Right renal pelvis (tissue), 4 donors: Measurements from ENCODE around the gene DIAPH3. TPM values are rescaled to one million over a fixed set of nuclear protein-coding genes. Genes with fewer than 3 reads are reported as not detected.
A peak's percentile ranks its signal among the peaks of the same experiment; 100 is the strongest.
"Not testable (repeated sequence)": the region's sequence is repeated elsewhere in the genome, so short reads cannot be mapped to it uniquely, and the experiment has no call there.

ENCODE experiments used
- DNase-seq, 4 donors: peaks; one replicate each; pipeline ENCODE4 v3.0.0-alpha.2; 2013; ENCODE audit warnings: low read depth in 4 of 4, low spot score in 3 of 4, missing footprints in 1 of 4
- polyA plus RNA-seq, 4 donors: library from polyadenylated mRNA; unstranded; fragments of 120-200 nt; gene quantifications; one replicate each; pipeline ENCODE4 v1.2.1, GENCODE V29; 2013; ENCODE audit not compliant: insufficient read length in 4 of 4

DIAPH3 gene
- polyA plus RNA-seq, result 10 to 100 TPM; 11.9 to 14.5 (median 12.7) TPM

GRCh38 chr13:60163478-60164233 lies at the start of gene DIAPH3:
DIAPH3 (minus strand) TSS chr13:60163928; CDS start chr13:60163766, 162 bp downstream.
- peak; percentile 88 to 90 (median 90) for DNase-seq

- DNase-seq, result no peak
These were observed 49.6 kb upstream of the DIAPH3 start for GRCh38 chr13:60213236-60213744.

- no peak for DNase-seq
These were observed 47.8 kb upstream of the DIAPH3 start for GRCh38 chr13:60211548-60211947.

GRCh38 chr13:60210510-60211330 lies 47.0 kb upstream of the DIAPH3 start:
- DNase-seq, result no peak

GRCh38 chr13:60205499-60205898 lies 41.8 kb upstream of the DIAPH3 start:
- DNase-seq, result not testable (repeated sequence)

- DNase-seq, result no peak
These were observed 37.6 kb upstream of the DIAPH3 start for GRCh38 chr13:60201286-60201685.

- DNase-seq, result not testable (repeated sequence)
These were observed 32.2 kb upstream of the DIAPH3 start for GRCh38 chr13:60195893-60196292.

- no peak for DNase-seq
These were observed 19.2 kb upstream of the DIAPH3 start for GRCh38 chr13:60182907-60183306.

GRCh38 chr13:60178327-60178726 lies 14.6 kb upstream of the DIAPH3 start:
- DNase-seq, result no peak

GRCh38 chr13:60175571-60175970 lies 11.8 kb upstream of the DIAPH3 start:
- DNase-seq, result no peak

GRCh38 chr13:60174113-60174512 lies 10.4 kb upstream of the DIAPH3 start:
- no peak for DNase-seq

GRCh38 chr13:60172111-60172510 lies 8.4 kb upstream of the DIAPH3 start:
- no peak for DNase-seq

GRCh38 chr13:60170414-60170813 lies 6.7 kb upstream of the DIAPH3 start:
- DNase-seq, result no peak

GRCh38 chr13:60169239-60170031 lies 5.7 kb upstream of the DIAPH3 start:
- no peak for DNase-seq

GRCh38 chr13:60167121-60167520 lies 3.4 kb upstream of the DIAPH3 start:
- no peak for DNase-seq

GRCh38 chr13:60165391-60166099 lies 1.8 kb upstream of the DIAPH3 start:
- DNase-seq, result no peak

- no peak for DNase-seq
These were observed 634 bp upstream of the DIAPH3 start for GRCh38 chr13:60164234-60164889.

- no peak for DNase-seq
These were observed 1.6 kb downstream of the DIAPH3 start for GRCh38 chr13:60162096-60162495.

- no peak for DNase-seq
These were observed 5.4 kb downstream of the DIAPH3 start for GRCh38 chr13:60158321-60158801.
